ENCODE measurements around the gene HSPB1.

DNA sequence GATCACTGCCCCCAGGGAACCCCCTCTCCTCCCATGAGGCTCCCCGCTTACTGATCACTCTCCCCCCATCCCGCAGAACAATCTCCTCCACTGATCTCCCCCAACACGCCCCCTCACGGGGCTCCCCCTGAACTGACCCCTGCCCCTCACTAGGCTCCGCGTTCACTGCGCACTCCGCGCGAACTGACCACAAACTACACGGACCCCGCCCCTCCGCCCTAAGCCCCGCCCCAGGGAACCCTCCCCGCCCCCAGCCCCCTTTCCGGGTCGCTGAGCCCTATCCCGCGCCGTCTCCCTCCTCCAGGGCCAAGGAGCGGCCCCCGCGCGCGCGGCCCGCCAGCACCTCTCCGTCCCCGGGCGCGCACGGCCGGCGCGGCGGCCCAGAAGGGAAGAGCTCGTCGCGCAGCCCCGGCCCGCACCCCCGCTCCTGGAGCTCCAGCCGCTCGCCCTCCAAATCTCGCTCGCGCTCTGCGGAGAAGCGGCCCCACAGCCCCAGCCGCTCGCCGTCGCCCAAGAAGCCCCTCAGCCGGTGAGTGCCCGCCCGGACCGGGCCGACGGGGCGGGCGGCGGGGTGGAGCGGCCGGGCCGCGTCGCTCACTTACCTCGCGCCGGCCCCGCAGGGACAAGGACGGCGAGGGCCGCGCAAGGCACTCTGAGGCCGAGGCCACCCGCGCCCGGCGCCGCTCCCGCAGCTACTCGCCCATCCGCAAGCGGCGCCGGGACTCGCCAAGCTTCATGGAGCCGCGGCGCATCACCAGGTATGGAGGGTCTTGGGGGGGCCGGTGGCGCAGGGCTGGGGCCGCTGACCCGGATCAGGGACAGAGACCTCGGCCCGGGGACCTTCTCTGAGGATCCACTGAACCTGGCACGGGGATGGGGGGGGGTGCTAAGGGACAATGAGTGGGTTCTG, 19.9 kb upstream of the HSPB1 start:
- TF ChIP-seq CTCF (IDR thresholded peaks at IDR 0.05; ENCODE audit: low read depth, low read length, missing input control) (no peak), JUND (IDR thresholded peaks at IDR 0.05) (no peak), GABPA (IDR thresholded peaks at IDR 0.05 in 1 of 2, conservative IDR thresholded peaks at IDR 0.05 in 1 of 2) (no peak), FOXA2 (IDR thresholded peaks at IDR 0.05) (no peak), RAD21 (IDR thresholded peaks at IDR 0.05) (no peak)
